H1 (cell line): Measurements from ENCODE around the gene FAM163A. TPM values are rescaled to one million over a fixed set of nuclear protein-coding genes. Genes with fewer than 3 reads are reported as not detected.

Experiments used
- CTCF ChIA-PET: fragments of 300-600 bp; sonication (Branson Sonifier 250); formaldehyde crosslinking; loops from one replicate; lab custom pipeline; 2021; ENCODE audit not compliant: partially characterized antibody; lab: Charles Lee
- POLR2A ChIA-PET: fragments of 300-600 bp; sonication (Branson Sonifier 250); formaldehyde crosslinking; loops from one replicate; lab custom pipeline; 2021; ENCODE audit warnings: inconsistent platforms; ENCODE audit not compliant: partially characterized antibody; lab: Charles Lee
- DNase-seq, 2 experiments: peaks; one replicate each; pipeline versions ENCODE4 v3.0.0 to v3.0.0-alpha.2; 2010 to 2022; ENCODE audit warnings: low spot score in 2 of 2, low read depth in 1 of 2, mixed read lengths in 1 of 2
- FAIRE-seq: peaks from 2 replicates; lab custom pipeline; 2011; peaks lifted over from hg19 to GRCh38; lab: Jason Lieb, UNC
- H2AFZ ChIP-seq: 2 replicates; pipeline ENCODE4 v1.8.1; 2012; ENCODE audit warnings: low read length, inconsistent platforms
- H2AK5ac ChIP-seq: 2 replicates; pipeline ENCODE4 v1.6.1; 2013; ENCODE audit warnings: low read depth, low read length
- H2BK120ac ChIP-seq: replicated peaks from 2 replicates; pipeline ENCODE3; 2013; ENCODE audit warnings: low read depth, low read length, inconsistent platforms
- H2BK12ac ChIP-seq: 2 replicates; pipeline ENCODE4 v1.6.1; 2013; ENCODE audit warnings: low read depth, low read length
- H2BK15ac ChIP-seq: 2 replicates; pipeline ENCODE4 v1.6.1; 2013; ENCODE audit warnings: low read length
- H2BK20ac ChIP-seq: 2 replicates; pipeline ENCODE4 v1.6.1; 2013; ENCODE audit warnings: low read length
- H2BK5ac ChIP-seq: 2 replicates; pipeline ENCODE4 v1.6.1; 2013; ENCODE audit warnings: low read depth, low read length
- H3K14ac ChIP-seq: 2 replicates; pipeline ENCODE4 v1.6.1; 2013; ENCODE audit warnings: inconsistent platforms; ENCODE audit not compliant: insufficient read length
- H3K18ac ChIP-seq: 2 replicates; pipeline ENCODE4 v1.6.1; 2013; ENCODE audit warnings: low read length; ENCODE audit errors: extremely low read depth
- H3K23ac ChIP-seq: 2 replicates; pipeline ENCODE4 v1.6.1; 2013; ENCODE audit warnings: inconsistent platforms; ENCODE audit not compliant: insufficient read length
- H3K23me2 ChIP-seq: 2 replicates; pipeline ENCODE4 v1.6.1; 2013; ENCODE audit warnings: low read depth, low read length
- H3K27ac ChIP-seq: 2 replicates; pipeline ENCODE4 v1.6.1; 2011; ENCODE audit warnings: low read depth, low read length, inconsistent platforms
- H3K27me3 ChIP-seq, 4 experiments: replicated peaks in 1 of 4; 1 replicate in 1 of 4; 2 replicates in 3 of 4; pipeline versions ENCODE4 v1.6.1 to v1.8.1; 2011 to 2013; ENCODE audit warnings: low read length in 3 of 4, mild to moderate bottlenecking in 3 of 4, inconsistent platforms in 2 of 4, mixed read lengths in 2 of 4, moderate library complexity in 1 of 4; ENCODE audit not compliant: control insufficient read depth in 3 of 4, insufficient read depth in 3 of 4; ENCODE audit errors: extremely low read depth in 1 of 4
- H3K36me3 ChIP-seq, 4 experiments: 2 replicates each; pipeline versions ENCODE4 v1.6.1 to v1.8.1; 2011 to 2013; ENCODE audit warnings: mild to moderate bottlenecking in 4 of 4, low read length in 3 of 4, moderate library complexity in 2 of 4, control low read depth in 1 of 4, inconsistent platforms in 1 of 4; ENCODE audit not compliant: insufficient read depth in 4 of 4, control insufficient read depth in 2 of 4
- H3K4ac ChIP-seq: replicated peaks from 2 replicates; pipeline ENCODE3; 2013; ENCODE audit warnings: low read length, low read depth, mixed read lengths, inconsistent platforms; ENCODE audit not compliant: insufficient read length
- H3K4me1 ChIP-seq, 4 experiments: replicated peaks in 1 of 4; 1 replicate in 1 of 4; 2 replicates in 3 of 4; pipeline versions ENCODE4 v1.6.1 to v1.8.1; 2011 to 2013; ENCODE audit warnings: low read length in 3 of 4, inconsistent platforms in 2 of 4, mixed read lengths in 1 of 4; ENCODE audit not compliant: insufficient read depth in 4 of 4, control insufficient read depth in 3 of 4
- H3K4me2 ChIP-seq, 2 experiments: 2 replicates each; pipeline versions ENCODE4 v1.6.1 to v1.8.1; 2011 to 2013; ENCODE audit warnings: low read depth in 2 of 2, low read length in 2 of 2, control low read depth in 1 of 2, inconsistent platforms in 1 of 2, mild to moderate bottlenecking in 1 of 2; ENCODE audit not compliant: insufficient read depth in 1 of 2
- H3K4me3 ChIP-seq, 4 experiments: fragments of 200-600, 300-600 bp in 1 of 4; sonication (generic), shearing (Covaris generic), sonication (Bioruptor Twin) in 1 of 4; 2 replicates each; pipeline versions ENCODE4 v1.5.1 to v1.8.1; 2011 to 2016; ENCODE audit warnings: low read length in 4 of 4, low read depth in 3 of 4, control low read depth in 2 of 4, inconsistent platforms in 2 of 4, mild to moderate bottlenecking in 2 of 4, mixed read lengths in 1 of 4, moderate library complexity in 1 of 4; ENCODE audit not compliant: insufficient read depth in 2 of 4; ENCODE audit errors: extremely low read depth in 1 of 4
- H3K56ac ChIP-seq: replicated peaks from 2 replicates; pipeline ENCODE3; 2013; ENCODE audit warnings: low read depth, mild to moderate bottlenecking, mixed read lengths, low read length, inconsistent platforms; ENCODE audit not compliant: insufficient read length
- H3K79me1 ChIP-seq: 2 replicates; pipeline ENCODE4 v1.6.1; 2013; ENCODE audit warnings: low read depth, low read length, control low read depth
- H3K79me2 ChIP-seq, 2 experiments: 2 replicates each; pipeline versions ENCODE4 v1.6.1 to v1.8.1; 2012 to 2013; ENCODE audit warnings: low read length in 2 of 2, mild to moderate bottlenecking in 2 of 2, inconsistent platforms in 1 of 2; ENCODE audit not compliant: insufficient read depth in 2 of 2, control insufficient read depth in 1 of 2
- H3K9ac ChIP-seq, 4 experiments: replicated peaks in 1 of 4; 1 replicate in 1 of 4; 2 replicates in 3 of 4; pipeline versions ENCODE4 v1.6.1 to v1.8.1; 2011 to 2013; ENCODE audit warnings: low read depth in 3 of 4, low read length in 3 of 4, control low read depth in 2 of 4, mild to moderate bottlenecking in 2 of 4, moderate library complexity in 2 of 4, inconsistent platforms in 1 of 4; ENCODE audit errors: extremely low read depth in 1 of 4
- H3K9me3 ChIP-seq, 2 experiments: 2 replicates each; pipeline versions ENCODE4 v1.6.1 to v1.8.1; 2012 to 2013; ENCODE audit warnings: mild to moderate bottlenecking in 2 of 2, moderate library complexity in 2 of 2, control low read depth in 1 of 2, inconsistent platforms in 1 of 2, low read depth in 1 of 2, low read length in 1 of 2, mixed read lengths in 1 of 2; ENCODE audit not compliant: insufficient read depth in 2 of 2
- H4K20me1 ChIP-seq, 2 experiments: replicated peaks in 1 of 2; 2 replicates each; pipeline versions ENCODE3 to v1.8.1; 2011 to 2013; ENCODE audit warnings: inconsistent platforms in 2 of 2, low read length in 2 of 2, mild to moderate bottlenecking in 1 of 2; ENCODE audit not compliant: insufficient read depth in 2 of 2, control insufficient read depth in 1 of 2
- H4K5ac ChIP-seq: 2 replicates; pipeline ENCODE4 v1.6.1; 2013; ENCODE audit warnings: low read length, low read depth, mixed read lengths, inconsistent platforms; ENCODE audit not compliant: insufficient read length
- H4K8ac ChIP-seq: 2 replicates; pipeline ENCODE4 v1.8.0; 2013; ENCODE audit warnings: mild to moderate bottlenecking, moderate library complexity, low read length, inconsistent platforms; ENCODE audit not compliant: insufficient read depth; ENCODE audit errors: extremely low read depth
- H4K91ac ChIP-seq: replicated peaks from 2 replicates; pipeline ENCODE3; 2013; ENCODE audit warnings: low read length, mixed read lengths, inconsistent platforms; ENCODE audit not compliant: insufficient read length
- EP300 ChIP-seq, 2 experiments: IDR thresholded peaks; 1 replicate in 1 of 2; 2 replicates in 1 of 2; pipeline ENCODE4 v1.6.1; 2011 to 2012; ENCODE audit warnings: low read depth in 2 of 2, low read length in 2 of 2, mild to moderate bottlenecking in 2 of 2, borderline replicate concordance in 1 of 2, inconsistent platforms in 1 of 2, moderate library complexity in 1 of 2
- POU5F1 ChIP-seq: IDR thresholded peaks from 2 replicates; pipeline ENCODE4 v1.6.1; 2011; ENCODE audit warnings: low read depth, mild to moderate bottlenecking, low read length, moderate library complexity
- WGBS, 2 experiments: shearing (Covaris generic) in 1 of 2; methylation state at CpG; one replicate each; pipeline versions ENCODE4 v1.1.6 to v1.1.7; 2013 to 2015; ENCODE audit warnings: low lambda C conversion rate in 2 of 2, mixed read lengths in 2 of 2, inconsistent platforms in 1 of 2, low coverage in 1 of 2, missing lambda C conversion rate in 1 of 2; ENCODE audit not compliant: insufficient replicate concordance in 2 of 2, insufficient coverage in 1 of 2, insufficient read length in 1 of 2; ENCODE audit errors: extremely low coverage in 1 of 2, missing lambda C conversion rate in 1 of 2; 5-methylcytosine and 5-hydroxymethylcytosine counted together
- polyA plus RNA-seq, 7 experiments: library from polyadenylated mRNA; depleted of rRNA in 3 of 7; stranded (reverse) in 5 of 7; unstranded in 2 of 7; fragments of >200 nt in 5 of 7; fragments of 200-250 nt in 2 of 7; gene quantifications; 1 replicate in 5 of 7; 2 replicates in 1 of 7; 4 replicates in 1 of 7; pipeline versions ENCODE4 v1.2.1 to v1.2.3, GENCODE V29; 2011 to 2013; ENCODE audit warnings: missing spikeins in 2 of 7, mixed read lengths in 2 of 7
- total RNA-seq: library from RNA; stranded (reverse); fragmentation: NEBNext Ultra II Directional; extraction: Animal tissue kit (Norgen Biotek cat#: 25700); gene quantifications from 2 replicates; pipeline ENCODE4 v1.2.1, GENCODE V29; 2021

The FAM163A gene
- total and polyA plus RNA-seq, 2 of the 8 experiments (the other 6 are each of a cell fraction or from before 2014, with no cell fraction given) = 0.13 to 0.18 TPM

GRCh38 chr1:179788259-179788658 is 45.2 kb downstream of the FAM163A start:
- 55% methylated on average over 6 of the region's 6 CpGs; no CpG with 5 or more reads in 1 of the 2 experiments for WGBS, 2 experiments
- no peak overlapping the region for H4K8ac ChIP-seq
- H3K14ac ChIP-seq = no peak overlapping the region
- H2AFZ ChIP-seq = peak overlapping the region; percentile 64; the same call in 1 of the 2 replicates
- peaks cover 5 to 15% (median 7%) of the 10 kb centered on the region in 4 experiments; a peak in 4 of 7 replicates for H3K4me1 ChIP-seq
- no peaks in the 10 kb centered on the region for H3K79me2 ChIP-seq
- H3K9me3 ChIP-seq = no peaks in the 10 kb centered on the region
- no peak overlapping the region for H2AK5ac ChIP-seq
- H3K27ac ChIP-seq = no peak overlapping the region
- H2BK5ac ChIP-seq = no peak overlapping the region
- H3K4me3 ChIP-seq = no peak overlapping the region
- no peak overlapping the region for H4K91ac ChIP-seq
- H3K4ac ChIP-seq = no peak overlapping the region
- H2BK12ac ChIP-seq = no peak overlapping the region
- DNase-seq (no peak), FAIRE-seq (peak; percentile 94)
- H3K79me1 ChIP-seq = no peaks in the 10 kb centered on the region
- CTCF ChIA-PET = interaction anchor here (0.7 to 4.4 kb wide), 10 partner anchors 8 to 844 kb away, joined by 3 to 32 read pairs (median 4); partner anchors contain the start of gene XPR1
- POLR2A ChIA-PET = no interaction called here
- H2BK15ac ChIP-seq = no peak overlapping the region
- H4K20me1 ChIP-seq = no peaks in the 10 kb centered on the region
- no peak overlapping the region for H3K23ac ChIP-seq
- no peak overlapping the region for H3K18ac ChIP-seq
- TF ChIP-seq POU5F1 (peak; percentile 83), EP300 (IDR thresholded peaks at IDR 0.05; ENCODE audit: borderline replicate concordance in 1 of 2, low read depth in 2 of 2, low read length in 2 of 2) (no peak)
- H3K56ac ChIP-seq = no peak overlapping the region
- no peak overlapping the region for H2BK20ac ChIP-seq
- H3K27me3 ChIP-seq = no peaks in the 10 kb centered on the region
- H2BK120ac ChIP-seq = no peak overlapping the region
- no peaks in the 10 kb centered on the region for H3K23me2 ChIP-seq
- no peaks in the 10 kb centered on the region for H3K36me3 ChIP-seq
- H3K9ac ChIP-seq = no peak overlapping the region
- H4K5ac ChIP-seq = no peak overlapping the region
- H3K4me2 ChIP-seq = peak overlapping the region in 1 of 2 experiments; percentile 44; a peak in 2 of 4 replicates
